ENCODE results near the gene RBM14. TPM values are rescaled to one million over a fixed set of nuclear protein-coding genes. Genes with fewer than 3 reads are reported as not detected.
A peak's percentile ranks its signal among the peaks of the same experiment; 100 is the strongest.
"Not testable (repeated sequence)": the region's sequence is repeated elsewhere in the genome, so short reads cannot be mapped to it uniquely, and the experiment has no call there.

Gene RBM14
- total RNA-seq, 1 donor: 76.4 TPM

- Histone ChIP-seq H3K4me1 (ENCODE audit: insufficient read depth, low read length) (peaks cover 23% of the 10 kb centered on the region), H3K27me3 (ENCODE audit: insufficient read depth, low read length) (no peaks in the 10 kb centered on the region)
These were observed 26.3 kb upstream of the RBM14 start for GRCh38 chr11:66589996-66590675.

GRCh38 chr11:66591175-66591574 lies 25.3 kb upstream of the RBM14 start:
- Histone ChIP-seq H3K9me3 (ENCODE audit: low read depth, low read length) (no peaks in the 10 kb centered on the region), H3K27me3 (ENCODE audit: insufficient read depth, low read length) (no peaks in the 10 kb centered on the region), H3K4me1 (ENCODE audit: insufficient read depth, low read length) (peaks cover 23% of the 10 kb centered on the region), H3K4me3 (ENCODE audit: low read length) (no peak overlapping the region)

More at GRCh38 chr11:66589996-66590675, 26.3 kb upstream of the RBM14 start:
- H3K4me3 ChIP-seq (ENCODE audit: low read length): no peak overlapping the region
- no peaks in the 10 kb centered on the region for H3K9me3 ChIP-seq (ENCODE audit: low read depth, low read length)

- peak within 1 kb of the TSS; percentile 57 for H3K4me3 ChIP-seq (ENCODE audit: low read length)
These were observed 23.8 kb upstream of the RBM14 start, which contains the start of the genes CCDC87 and CCS for GRCh38 chr11:66592457-66593302. Gene CCDC87, minus strand, starts transcription at chr11:66593063. Its CDS starts 48 bp downstream, at chr11:66593015. Gene CCS, plus strand, starts transcription at chr11:66593185. Its CDS starts 77 bp downstream, at chr11:66593262.

GRCh38 chr11:66593303-66593635 lies 23.2 kb upstream of the RBM14 start:
- Histone ChIP-seq H3K9me3 (ENCODE audit: low read depth, low read length) (no peaks in the 10 kb centered on the region), H3K4me1 (ENCODE audit: insufficient read depth, low read length) (peaks cover 23% of the 10 kb centered on the region), H3K4me3 (ENCODE audit: low read length) (peak overlapping the region; percentile 57), H3K27me3 (ENCODE audit: insufficient read depth, low read length) (no peaks in the 10 kb centered on the region)

More at GRCh38 chr11:66592457-66593302, 23.8 kb upstream of the RBM14 start, which contains the start of the genes CCDC87 and CCS:
- H3K27me3 ChIP-seq (ENCODE audit: insufficient read depth, low read length): no peaks in the 10 kb centered on the region
- no peaks in the 10 kb centered on the region for H3K9me3 ChIP-seq (ENCODE audit: low read depth, low read length)
- H3K4me1 ChIP-seq (ENCODE audit: insufficient read depth, low read length): peaks cover 23% of the 10 kb centered on the region

- no peaks in the 10 kb centered on the region for H3K9me3 ChIP-seq (ENCODE audit: low read depth, low read length)
- H3K4me1 ChIP-seq (ENCODE audit: insufficient read depth, low read length): peaks cover 23% of the 10 kb centered on the region
- H3K4me3 ChIP-seq (ENCODE audit: low read length): peak overlapping the region; percentile 57
- H3K27me3 ChIP-seq (ENCODE audit: insufficient read depth, low read length): no peaks in the 10 kb centered on the region
These were observed 22.8 kb upstream of the RBM14 start for GRCh38 chr11:66593650-66594049.

GRCh38 chr11:66595245-66595904 lies 21.1 kb upstream of the RBM14 start:
- H3K27me3 ChIP-seq (ENCODE audit: insufficient read depth, low read length): no peaks in the 10 kb centered on the region
- H3K4me3 ChIP-seq (ENCODE audit: low read length): no peak overlapping the region
- H3K9me3 ChIP-seq (ENCODE audit: low read depth, low read length): no peaks in the 10 kb centered on the region
- peaks cover 27% of the 10 kb centered on the region for H3K4me1 ChIP-seq (ENCODE audit: insufficient read depth, low read length)

GRCh38 chr11:66598993-66599392 lies 17.4 kb upstream of the RBM14 start:
- Histone ChIP-seq H3K4me3 (ENCODE audit: low read length) (no peak overlapping the region), H3K4me1 (ENCODE audit: insufficient read depth, low read length) (peaks cover 19% of the 10 kb centered on the region), H3K9me3 (ENCODE audit: low read depth, low read length) (no peaks in the 10 kb centered on the region), H3K27me3 (ENCODE audit: insufficient read depth, low read length) (no peaks in the 10 kb centered on the region)

- H3K4me1 ChIP-seq (ENCODE audit: insufficient read depth, low read length): peaks cover 13% of the 10 kb centered on the region
- no peaks in the 10 kb centered on the region for H3K9me3 ChIP-seq (ENCODE audit: low read depth, low read length)
- H3K27me3 ChIP-seq (ENCODE audit: insufficient read depth, low read length): no peaks in the 10 kb centered on the region
- no peak overlapping the region for H3K4me3 ChIP-seq (ENCODE audit: low read length)
These were observed 16.2 kb upstream of the RBM14 start for GRCh38 chr11:66600219-66600618.

- Histone ChIP-seq H3K27me3 (ENCODE audit: insufficient read depth, low read length) (no peaks in the 10 kb centered on the region), H3K4me1 (ENCODE audit: insufficient read depth, low read length) (peaks cover 13% of the 10 kb centered on the region), H3K9me3 (ENCODE audit: low read depth, low read length) (no peaks in the 10 kb centered on the region), H3K4me3 (ENCODE audit: low read length) (no peak overlapping the region)
These were observed 15.7 kb upstream of the RBM14 start for GRCh38 chr11:66600631-66601233.

- Histone ChIP-seq H3K27me3 (ENCODE audit: insufficient read depth, low read length) (no peaks in the 10 kb centered on the region), H3K4me1 (ENCODE audit: insufficient read depth, low read length) (peaks cover 19% of the 10 kb centered on the region), H3K4me3 (ENCODE audit: low read length) (no peak overlapping the region), H3K9me3 (ENCODE audit: low read depth, low read length) (no peaks in the 10 kb centered on the region)
These were observed 13.4 kb upstream of the RBM14 start for GRCh38 chr11:66603072-66603471.

GRCh38 chr11:66604155-66604554 lies 12.3 kb upstream of the RBM14 start:
- no peak overlapping the region for H3K4me3 ChIP-seq (ENCODE audit: low read length)
- no peaks in the 10 kb centered on the region for H3K9me3 ChIP-seq (ENCODE audit: low read depth, low read length)
- no peaks in the 10 kb centered on the region for H3K27me3 ChIP-seq (ENCODE audit: insufficient read depth, low read length)
- peaks cover 23% of the 10 kb centered on the region for H3K4me1 ChIP-seq (ENCODE audit: insufficient read depth, low read length)

GRCh38 chr11:66606608-66607007 lies 9.8 kb upstream of the RBM14 start:
- H3K27me3 ChIP-seq (ENCODE audit: insufficient read depth, low read length); H3K9me3 ChIP-seq (ENCODE audit: low read depth, low read length); H3K4me3 ChIP-seq (ENCODE audit: low read length): not testable (repeated sequence)
- H3K4me1 ChIP-seq (ENCODE audit: insufficient read depth, low read length): peaks cover 32% of the 10 kb centered on the region

- no peaks in the 10 kb centered on the region for H3K9me3 ChIP-seq (ENCODE audit: low read depth, low read length)
- H3K4me1 ChIP-seq (ENCODE audit: insufficient read depth, low read length): peaks cover 35% of the 10 kb centered on the region
- H3K4me3 ChIP-seq (ENCODE audit: low read length): no peak overlapping the region
- H3K27me3 ChIP-seq (ENCODE audit: insufficient read depth, low read length): no peaks in the 10 kb centered on the region
These were observed 9.2 kb upstream of the RBM14 start for GRCh38 chr11:66607126-66607834.

Measured in mononuclear cell (primary cell).